Fibroblast of villous mesenchyme (primary cell): ENCODE results near the gene TAF7. TPM values are rescaled to one million over a fixed set of nuclear protein-coding genes. Genes with fewer than 3 reads are reported as not detected.
"Not testable (repeated sequence)": the region's sequence is repeated elsewhere in the genome, so short reads cannot be mapped to it uniquely, and the experiment has no call there.

Experiments
- DNase-seq: peaks from one replicate; pipeline ENCODE4 v3.0.0-alpha.2; 2010; ENCODE audit warnings: low read depth
- H3K4me3 ChIP-seq: 2 replicates; pipeline ENCODE4 v1.5.1; 2011; ENCODE audit warnings: low read depth, mild to moderate bottlenecking, low read length
- total RNA-seq: library from RNA; depleted of rRNA; stranded (reverse); fragments of >200 nt; gene quantifications from 2 replicates; pipeline ENCODE4 v1.2.3, GENCODE V29; 2012
- TF ChIP-seq, protein P1 (sequence below): IDR thresholded peaks from 2 replicates; pipeline ENCODE4 v1.5.1; 2012; ENCODE audit warnings: low read depth, mild to moderate bottlenecking, low read length; ENCODE audit not compliant: insufficient read depth

Gene TAF7
- total RNA-seq, 1 donor = 73.0 TPM

DNA sequence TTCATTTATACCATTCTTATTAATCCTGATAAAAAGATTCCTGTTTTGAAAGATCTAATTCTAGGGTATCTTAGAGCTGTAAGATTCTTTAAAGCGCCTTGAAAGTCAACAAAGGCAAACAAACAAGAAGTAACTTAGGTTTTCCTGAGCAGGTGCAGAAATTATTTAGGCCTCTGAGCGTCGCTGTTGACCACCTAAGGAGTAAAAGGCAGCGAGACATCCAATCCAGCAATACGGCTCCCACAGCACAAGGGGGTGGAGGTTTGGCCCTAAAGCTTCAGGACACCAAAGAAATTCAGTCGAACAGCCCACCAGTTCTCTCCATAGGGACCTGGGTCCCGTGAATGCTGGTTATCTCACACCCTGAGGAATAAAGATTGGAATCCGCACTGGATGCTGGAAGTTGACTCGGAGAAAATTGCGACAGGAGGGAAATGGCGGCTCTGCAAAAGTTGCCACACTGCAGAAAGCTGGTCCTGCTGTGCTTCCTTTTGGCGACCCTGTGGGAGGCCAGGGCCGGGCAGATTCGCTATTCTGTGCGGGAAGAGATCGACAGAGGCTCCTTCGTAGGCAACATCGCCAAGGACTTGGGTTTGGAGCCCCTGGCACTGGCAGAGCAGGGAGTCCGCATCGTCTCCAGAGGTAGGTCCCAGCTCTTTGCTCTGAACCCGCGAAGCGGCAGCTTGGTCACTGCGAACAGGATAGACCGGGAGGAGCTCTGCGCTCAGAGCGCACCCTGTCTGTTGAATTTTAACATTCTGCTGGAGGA, 18.1 kb upstream of the TAF7 start, which contains the start of gene PCDHGA2:
Gene PCDHGA2, plus strand, starts transcription at position 223 of the 769 bp plus-strand sequence.
- TF ChIP-seq, protein P1, sequence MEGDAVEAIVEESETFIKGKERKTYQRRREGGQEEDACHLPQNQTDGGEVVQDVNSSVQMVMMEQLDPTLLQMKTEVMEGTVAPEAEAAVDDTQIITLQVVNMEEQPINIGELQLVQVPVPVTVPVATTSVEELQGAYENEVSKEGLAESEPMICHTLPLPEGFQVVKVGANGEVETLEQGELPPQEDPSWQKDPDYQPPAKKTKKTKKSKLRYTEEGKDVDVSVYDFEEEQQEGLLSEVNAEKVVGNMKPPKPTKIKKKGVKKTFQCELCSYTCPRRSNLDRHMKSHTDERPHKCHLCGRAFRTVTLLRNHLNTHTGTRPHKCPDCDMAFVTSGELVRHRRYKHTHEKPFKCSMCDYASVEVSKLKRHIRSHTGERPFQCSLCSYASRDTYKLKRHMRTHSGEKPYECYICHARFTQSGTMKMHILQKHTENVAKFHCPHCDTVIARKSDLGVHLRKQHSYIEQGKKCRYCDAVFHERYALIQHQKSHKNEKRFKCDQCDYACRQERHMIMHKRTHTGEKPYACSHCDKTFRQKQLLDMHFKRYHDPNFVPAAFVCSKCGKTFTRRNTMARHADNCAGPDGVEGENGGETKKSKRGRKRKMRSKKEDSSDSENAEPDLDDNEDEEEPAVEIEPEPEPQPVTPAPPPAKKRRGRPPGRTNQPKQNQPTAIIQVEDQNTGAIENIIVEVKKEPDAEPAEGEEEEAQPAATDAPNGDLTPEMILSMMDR = peak; percentile 62
- peak; percentile 61 for DNase-seq
- peak within 1 kb of the TSS; percentile 51 for H3K4me3 ChIP-seq

DNA sequence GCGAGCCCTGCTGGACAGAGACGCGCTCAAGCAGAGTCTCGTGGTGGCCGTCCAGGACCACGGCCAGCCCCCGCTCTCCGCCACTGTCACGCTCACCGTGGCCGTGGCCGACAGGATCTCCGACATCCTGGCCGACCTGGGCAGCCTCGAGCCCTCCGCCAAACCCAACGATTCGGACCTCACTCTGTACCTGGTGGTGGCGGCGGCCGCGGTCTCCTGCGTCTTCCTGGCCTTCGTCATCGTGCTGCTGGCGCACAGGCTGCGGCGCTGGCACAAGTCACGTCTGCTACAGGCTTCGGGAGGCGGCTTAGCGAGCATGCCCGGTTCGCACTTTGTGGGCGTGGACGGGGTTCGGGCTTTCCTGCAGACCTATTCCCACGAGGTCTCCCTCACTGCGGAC, 12.0 kb upstream of the TAF7 start:
- DNase-seq, H3K4me3 ChIP-seq: not testable (repeated sequence)

DNA sequence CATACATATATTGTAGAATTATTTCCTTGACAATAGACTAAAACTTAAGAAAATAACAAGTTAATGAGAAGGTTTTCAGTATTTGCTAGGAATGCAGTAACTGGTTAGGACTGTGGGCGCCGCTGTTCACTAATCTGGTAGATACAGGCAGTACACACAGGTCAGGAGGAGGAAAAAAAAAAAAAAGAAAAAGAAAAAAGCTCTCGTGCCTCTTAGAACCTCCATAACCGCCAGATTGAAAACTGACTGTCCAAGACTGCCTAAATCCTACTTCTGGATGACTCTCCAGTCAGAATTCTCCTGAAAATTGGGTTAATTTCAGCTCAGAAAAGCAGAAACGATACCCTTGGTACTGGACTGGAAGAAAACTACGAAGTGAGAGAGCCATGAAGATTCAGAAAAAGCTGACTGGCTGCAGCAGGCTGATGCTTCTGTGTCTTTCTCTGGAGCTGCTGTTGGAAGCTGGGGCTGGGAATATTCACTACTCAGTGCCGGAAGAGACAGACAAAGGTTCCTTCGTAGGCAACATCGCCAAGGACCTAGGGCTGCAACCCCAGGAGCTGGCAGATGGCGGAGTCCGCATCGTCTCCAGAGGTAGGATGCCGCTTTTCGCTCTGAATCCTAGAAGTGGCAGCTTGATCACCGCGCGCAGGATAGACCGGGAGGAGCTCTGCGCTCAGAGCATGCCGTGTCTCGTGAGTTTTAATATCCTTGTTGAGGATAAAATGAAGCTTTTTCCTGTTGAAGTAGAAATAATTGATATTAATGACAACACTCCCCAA, 9.9 kb upstream of the TAF7 start, which contains the start of gene PCDHGA1:
Gene PCDHGA1, plus strand, starts transcription at position 216 of the 782 bp plus-strand sequence.
- peak within 1 kb of the TSS; percentile 50 for H3K4me3 ChIP-seq
- DNase-seq = peak; percentile 67

DNA sequence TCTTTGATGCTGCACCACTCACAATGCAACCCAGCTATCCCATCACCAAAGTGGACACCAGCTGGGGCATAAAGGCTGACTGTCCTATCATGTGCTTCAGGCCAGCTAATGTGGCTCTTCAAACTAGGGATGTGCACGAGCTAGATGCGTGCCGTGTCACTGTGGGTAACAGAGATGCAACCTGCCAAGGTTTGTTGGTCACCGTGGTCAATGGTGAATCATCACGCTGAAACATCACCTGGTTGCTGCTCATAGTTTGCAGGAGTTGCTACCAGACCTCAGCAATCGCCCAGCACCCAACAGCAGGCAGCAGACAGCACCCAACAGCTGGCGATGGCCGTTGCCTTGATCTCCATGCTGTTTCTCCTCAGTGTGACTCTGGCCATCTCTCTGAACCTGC, 7.6 kb upstream of the TAF7 start:
- DNase-seq = no peak
- H3K4me3 ChIP-seq = no peak overlapping the region
- TF ChIP-seq, protein P1 = no peak

More for the DNA sequence above, 9.9 kb upstream of the TAF7 start, which contains the start of gene PCDHGA1:
- TF ChIP-seq, protein P1 = peak; percentile 72

DNA sequence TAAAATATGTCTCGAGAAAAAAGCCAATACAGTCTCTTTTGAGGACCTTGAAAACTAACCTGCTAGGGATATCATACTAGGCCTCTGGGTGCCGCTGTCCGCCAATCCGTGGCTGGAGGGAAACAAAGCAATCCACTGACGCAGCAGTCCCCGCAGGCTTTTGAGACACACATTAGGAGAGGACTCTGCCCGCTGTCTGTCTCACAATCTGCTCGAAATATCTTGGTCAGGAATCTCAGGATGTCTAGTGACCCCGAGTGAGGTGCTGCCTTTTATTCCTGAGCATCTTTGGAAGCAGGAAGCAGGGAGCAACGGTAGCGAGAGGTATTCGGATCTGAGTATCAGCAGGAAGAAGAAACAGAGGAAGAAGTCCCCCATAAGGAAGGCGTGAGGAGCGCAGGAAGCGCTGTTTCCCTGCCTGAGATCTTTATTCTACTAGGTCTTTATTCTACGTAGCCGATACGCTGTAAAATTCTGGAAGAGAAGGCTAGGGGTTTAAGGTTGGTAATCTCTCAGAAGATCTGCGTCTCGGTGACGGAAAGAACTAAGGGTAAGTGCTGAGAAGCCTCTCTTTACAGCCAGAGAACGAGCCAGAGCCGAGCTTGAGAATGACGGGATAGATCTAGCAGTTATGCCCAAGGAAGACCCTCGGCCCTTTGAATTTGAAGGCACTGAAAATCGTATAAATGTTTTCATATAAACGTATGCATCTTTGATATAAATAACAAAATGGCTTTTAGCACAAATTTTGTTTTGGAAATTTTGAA, 5.7 kb upstream of the TAF7 start:
- TF ChIP-seq, protein P1 = peak; percentile 69
- DNase-seq = peak; percentile 72
- peak overlapping the region; percentile 63 for H3K4me3 ChIP-seq

DNA sequence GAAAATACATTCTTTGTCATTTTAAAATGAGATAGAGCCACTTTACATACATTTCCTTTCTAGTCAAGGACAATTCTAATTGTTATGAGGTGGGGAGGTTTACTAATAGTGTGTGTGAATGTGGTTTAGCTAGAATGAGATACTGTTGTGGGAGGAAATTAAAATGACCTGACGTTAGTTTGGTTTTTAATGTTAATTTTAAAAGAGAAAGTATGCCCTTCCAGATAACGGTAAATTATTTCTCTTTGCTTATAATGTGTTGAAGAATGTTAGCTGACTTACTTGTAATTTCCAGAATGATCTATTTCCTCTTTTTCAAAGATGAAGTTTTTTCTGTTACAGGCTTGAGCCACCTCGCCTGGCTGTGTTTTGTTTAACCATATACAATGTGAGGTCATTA, 1.7 kb upstream of the TAF7 start:
- TF ChIP-seq, protein P1 = no peak
- no peak overlapping the region for H3K4me3 ChIP-seq
- no peak for DNase-seq

DNA sequence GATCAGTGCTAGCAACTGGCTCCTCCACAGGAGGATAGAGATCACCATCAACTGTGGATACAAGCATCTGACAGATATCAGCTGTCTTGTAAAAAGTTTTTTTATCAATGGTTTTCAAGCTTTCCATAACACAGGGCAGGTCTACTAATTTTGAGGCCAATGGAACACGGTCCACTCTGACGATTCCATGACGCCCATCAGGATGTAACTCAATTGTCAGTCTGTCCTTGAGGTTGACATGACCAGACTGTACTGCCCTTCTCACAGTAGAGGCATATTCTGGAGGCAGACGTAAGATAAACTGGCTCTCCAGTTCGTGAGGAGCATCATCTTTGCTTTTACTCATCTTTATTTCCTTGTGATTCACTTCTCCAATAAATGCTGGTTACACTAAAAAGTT, 885 bp downstream of the TAF7 start:
- peak overlapping the region; percentile 84 for H3K4me3 ChIP-seq
- no peak for DNase-seq
- TF ChIP-seq, protein P1 = no peak
